ENCODE data around the gene HHAT. TPM values are rescaled to one million over a fixed set of nuclear protein-coding genes. Genes with fewer than 3 reads are reported as not detected.

HHAT gene
- total and polyA plus RNA-seq, 9 of the 15 experiments (the other 6 are each of a cell fraction or from before 2014, with no cell fraction given): 0.07 to 0.16 (median 0.13) TPM; not detected in 1

GRCh38 chr1:210376836-210377372, 48.2 kb downstream of the HHAT start:
- POLR2A ChIA-PET: no interaction called here
- Histone ChIP-seq H3K27me3 (ENCODE audit: control insufficient read depth in 2 of 2, insufficient read depth in 2 of 2, low read length in 2 of 2) (no peaks in the 10 kb centered on the region; a peak in 1 of 5 replicates), H3K4me3 (no peak overlapping the region), H3K9me1 (ENCODE audit: control insufficient read depth, insufficient read depth, low read length) (no peaks in the 10 kb centered on the region), H2AFZ (ENCODE audit: low read depth, low read length) (no peak overlapping the region), H3K9me3 (replicated peaks; ENCODE audit: control insufficient read depth, insufficient read depth, low read depth, low read length) (no peaks in the 10 kb centered on the region), H3K9ac (ENCODE audit: insufficient read depth in 1 of 2, low read depth in 2 of 2, low read length in 2 of 2) (no peak overlapping the region), H4K20me1 (replicated peaks; ENCODE audit: control insufficient read depth, insufficient read depth, low read length) (no peaks in the 10 kb centered on the region), H3K4me1 (replicated peaks in 1 of 2; ENCODE audit: control insufficient read depth in 2 of 2, insufficient read depth in 2 of 2, low read length in 2 of 2) (no peaks in the 10 kb centered on the region; a peak in 1 of 5 replicates), H3K79me2 (ENCODE audit: control insufficient read depth, insufficient read depth, low read length) (no peaks in the 10 kb centered on the region), H3K27ac (ENCODE audit: extremely low read depth, low read depth, low read length) (no peak overlapping the region), H3K4me2 (ENCODE audit: insufficient read depth, low read length) (no peak overlapping the region), H3K36me3 (ENCODE audit: control insufficient read depth, insufficient read depth, low read length) (no peaks in the 10 kb centered on the region)
- in situ Hi-C loops (cut with MboI) (no loop called here), intact Hi-C loops (cut with micrococcal nuclease) (no loop called here)
- CTCF ChIA-PET (ENCODE audit: low intra/inter-chr PET ratio): no interaction called here
- no TSS peak for BruUV-seq (replicated peaks)
- WGBS (ENCODE audit: insufficient coverage, low coverage, missing lambda C conversion rate): 0% methylated on average over 1 of the region's 1 CpG
- no peak for DNase-seq (ENCODE audit: extremely low read depth in 1 of 4, low spot score in 3 of 4)
- no peak for ATAC-seq
- TF ChIP-seq SMARCB1 (IDR thresholded peaks at IDR 0.05; ENCODE audit: insufficient read length, low read depth): no peak
- no peak for TF ChIP-seq GATAD2A (IDR thresholded peaks at IDR 0.05)
- no peak for TF ChIP-seq KLF13 (tag; IDR thresholded peaks at IDR 0.05; ENCODE audit: borderline replicate concordance, low read depth)
- no peak for TF ChIP-seq PML (IDR thresholded peaks at IDR 0.05; ENCODE audit: low read length)
- no peak for FAIRE-seq

GRCh38 chr1:210377731-210378333, 49.1 kb downstream of the HHAT start:
- BruUV-seq (replicated peaks): no TSS peak
- Histone ChIP-seq H3K4me3 (no peak overlapping the region), H4K20me1 (replicated peaks; ENCODE audit: control insufficient read depth, insufficient read depth, low read length) (no peaks in the 10 kb centered on the region; the same call in 1 of the 2 replicates), H3K4me1 (replicated peaks in 1 of 2; ENCODE audit: control insufficient read depth in 2 of 2, insufficient read depth in 2 of 2, low read length in 2 of 2) (no peaks in the 10 kb centered on the region; a peak in 1 of 5 replicates), H2AFZ (ENCODE audit: low read depth, low read length) (no peak overlapping the region), H3K9ac (ENCODE audit: insufficient read depth in 1 of 2, low read depth in 2 of 2, low read length in 2 of 2) (no peak overlapping the region), H3K27me3 (ENCODE audit: control insufficient read depth in 2 of 2, insufficient read depth in 2 of 2, low read length in 2 of 2) (no peaks in the 10 kb centered on the region; a peak in 1 of 5 replicates), H3K27ac (ENCODE audit: extremely low read depth, low read depth, low read length) (no peak overlapping the region), H3K4me2 (ENCODE audit: insufficient read depth, low read length) (no peak overlapping the region), H3K79me2 (ENCODE audit: control insufficient read depth, insufficient read depth, low read length) (no peaks in the 10 kb centered on the region), H3K9me3 (replicated peaks; ENCODE audit: control insufficient read depth, insufficient read depth, low read depth, low read length) (no peaks in the 10 kb centered on the region), H3K36me3 (ENCODE audit: control insufficient read depth, insufficient read depth, low read length) (no peaks in the 10 kb centered on the region), H3K9me1 (ENCODE audit: control insufficient read depth, insufficient read depth, low read length) (no peaks in the 10 kb centered on the region)
- FAIRE-seq: no peak
- DNase-seq (ENCODE audit: extremely low read depth in 1 of 4, low spot score in 3 of 4): no peak
- no peak for ATAC-seq
- intact Hi-C loops (cut with micrococcal nuclease) (no loop called here), in situ Hi-C loops (cut with MboI) (no loop called here)
- WGBS (ENCODE audit: insufficient coverage, low coverage, missing lambda C conversion rate): 2% methylated on average over 3 of the region's 3 CpGs
- ChIA-PET POLR2A (interaction anchor here (0.6 kb wide), 1 partner anchor 1479 kb away, joined by 3 read pairs; no protein-coding TSS in a partner anchor), CTCF (ENCODE audit: low intra/inter-chr PET ratio) (no interaction called here)
- TF ChIP-seq ID3 (CRISPR knock-in tag; IDR thresholded peaks at IDR 0.05): no peak
- no peak for TF ChIP-seq ID3 (tag; IDR thresholded peaks at IDR 0.05)
- TF ChIP-seq ZMIZ1 (IDR thresholded peaks at IDR 0.05; ENCODE audit: low read depth in 2 of 2, low read length in 2 of 2): no peak
- no peak for TF ChIP-seq ZNF766 (CRISPR knock-in tag; conservative IDR thresholded peaks at IDR 0.05)
- no peak for TF ChIP-seq ETS1 (conservative IDR thresholded peaks at IDR 0.05; ENCODE audit: control insufficient read depth, low read depth, low read length)
- no peak for TF ChIP-seq ZNF780A (CRISPR knock-in tag; IDR thresholded peaks at IDR 0.05)
